CD1c-positive myeloid dendritic cell (primary cell): ENCODE results near the gene CDT1.

Source experiments
- DNase-seq: peaks from one replicate; pipeline ENCODE4 v3.0.0-alpha.2; 2016; ENCODE audit errors: extremely low spot score

Gene CDT1

DNA sequence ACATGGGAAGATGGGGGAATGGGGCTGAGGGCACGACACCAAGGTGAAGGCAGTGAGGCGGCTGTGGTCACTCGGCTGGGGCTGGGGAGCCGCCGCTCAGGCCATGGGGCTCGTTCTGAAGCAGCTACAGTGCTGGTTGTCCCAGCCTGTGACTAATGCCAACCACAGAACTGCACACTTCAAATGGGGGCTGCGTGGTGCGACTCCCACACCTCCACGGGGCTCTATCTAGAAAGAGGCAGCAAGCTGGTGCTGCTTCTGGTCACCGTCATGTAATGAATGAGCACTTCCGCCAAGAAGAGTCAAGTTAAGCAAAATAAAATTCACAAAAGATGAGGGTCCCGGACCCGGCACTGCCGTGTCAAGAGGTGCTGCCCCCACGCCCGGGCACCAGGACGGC lies 33.2 kb downstream of the CDT1 start:
- no peak for DNase-seq

DNA sequence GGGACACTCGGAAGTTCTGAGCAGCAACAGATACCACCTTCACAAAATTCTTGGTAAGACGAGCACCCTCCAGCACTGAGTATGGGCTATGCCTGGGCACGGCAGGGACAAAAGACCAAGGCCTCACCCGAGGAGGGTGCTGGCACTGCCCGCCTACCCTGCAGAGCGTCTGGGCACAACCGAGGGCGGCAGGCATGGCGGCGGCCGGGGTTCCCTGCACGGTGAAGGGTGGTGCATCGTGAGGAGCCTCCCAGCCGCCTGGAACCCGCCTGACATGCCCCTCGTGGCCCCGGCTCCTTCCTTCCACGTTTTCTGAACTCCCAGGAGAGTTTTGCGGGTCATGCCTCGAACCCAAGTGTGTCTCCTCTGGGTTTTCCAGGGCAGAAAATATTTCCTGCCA lies 34.2 kb downstream of the CDT1 start:
- DNase-seq, result no peak

DNA sequence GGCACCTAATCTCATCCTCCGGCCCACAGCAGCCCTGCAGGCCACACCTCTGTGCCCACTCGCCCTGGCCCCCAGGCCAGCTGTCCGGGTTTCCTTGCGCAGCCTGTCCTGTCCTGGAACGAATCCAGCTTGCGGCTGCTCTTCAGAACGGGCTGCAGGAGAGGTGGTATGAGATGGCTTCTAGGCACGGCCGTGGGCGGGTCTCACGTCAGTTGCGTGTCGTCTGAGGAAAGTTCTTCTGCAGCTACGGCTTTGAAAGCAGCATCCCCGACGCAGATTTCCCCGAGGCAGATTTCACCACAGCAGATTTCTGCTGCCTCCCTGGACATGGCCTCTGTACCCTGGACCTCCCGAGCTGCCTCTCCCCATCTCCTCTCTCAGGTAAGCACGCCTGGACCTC lies 35.0 kb downstream of the CDT1 start:
- DNase-seq, result no peak

DNA sequence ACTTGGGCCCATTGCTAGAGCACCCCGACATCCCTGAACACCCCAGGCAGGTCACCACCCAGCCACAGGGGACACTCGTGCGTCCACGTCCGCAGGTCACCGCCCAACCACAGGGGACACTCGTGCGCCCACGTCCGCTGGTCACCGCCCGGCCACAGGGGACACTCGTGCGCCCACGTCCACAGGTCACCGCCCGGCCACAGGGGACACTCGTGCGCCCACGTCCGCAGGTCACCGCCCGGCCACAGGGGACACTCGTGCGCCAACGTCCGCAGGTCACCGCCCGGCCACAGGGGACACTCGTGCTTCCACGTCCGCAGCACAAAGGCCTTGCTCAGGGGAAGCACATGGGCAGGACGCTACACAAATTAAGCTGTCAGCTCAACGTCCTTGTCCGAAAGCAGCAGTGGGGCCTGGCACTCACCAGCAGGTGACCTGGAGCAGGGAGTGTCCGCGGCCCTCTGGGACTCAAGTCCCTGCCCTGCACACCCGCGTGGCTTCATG lies 35.5 kb downstream of the CDT1 start:
- no peak for DNase-seq

DNA sequence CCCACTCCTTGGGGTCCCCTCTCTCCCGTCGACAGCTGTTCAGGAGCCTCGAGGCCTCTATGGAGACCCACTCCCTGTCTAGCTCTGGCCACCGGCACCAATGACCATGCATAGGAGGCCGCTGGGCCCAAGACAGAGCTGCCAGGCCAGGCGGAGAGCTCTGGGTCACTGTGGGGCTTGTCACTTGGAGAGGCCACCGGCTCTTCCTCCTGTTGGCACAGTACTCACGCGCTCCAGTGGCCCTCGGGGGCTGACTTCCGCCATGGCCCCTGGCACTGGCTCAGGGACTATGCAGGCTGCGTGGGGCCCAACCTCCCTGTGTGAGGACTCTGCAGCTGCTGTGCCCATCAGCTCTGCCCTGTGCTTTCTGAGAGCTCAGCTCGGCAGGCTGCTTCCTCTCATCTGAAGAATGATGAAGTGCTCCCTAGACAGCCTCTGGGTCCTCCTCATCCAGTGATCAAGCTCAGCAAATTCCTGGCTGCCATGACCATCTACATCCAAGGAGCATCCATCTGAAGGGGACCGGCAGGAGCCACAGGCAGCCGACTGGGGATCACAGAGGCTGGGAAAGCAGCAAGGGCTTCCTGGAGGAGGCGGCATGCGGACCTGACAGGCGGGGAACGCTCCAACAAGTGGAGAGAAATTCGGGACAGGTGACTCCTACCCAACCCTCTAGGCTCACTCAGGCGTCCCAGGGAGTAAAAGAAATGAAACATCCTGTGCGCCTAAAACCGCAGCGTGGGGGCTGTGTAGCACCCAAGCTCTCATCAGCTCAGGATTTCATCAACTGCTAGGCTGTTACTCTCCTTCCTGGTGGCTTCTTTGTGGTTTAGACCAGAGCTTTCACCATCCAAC lies 36.4 kb downstream of the CDT1 start:
- DNase-seq, result peak; percentile 18

DNA sequence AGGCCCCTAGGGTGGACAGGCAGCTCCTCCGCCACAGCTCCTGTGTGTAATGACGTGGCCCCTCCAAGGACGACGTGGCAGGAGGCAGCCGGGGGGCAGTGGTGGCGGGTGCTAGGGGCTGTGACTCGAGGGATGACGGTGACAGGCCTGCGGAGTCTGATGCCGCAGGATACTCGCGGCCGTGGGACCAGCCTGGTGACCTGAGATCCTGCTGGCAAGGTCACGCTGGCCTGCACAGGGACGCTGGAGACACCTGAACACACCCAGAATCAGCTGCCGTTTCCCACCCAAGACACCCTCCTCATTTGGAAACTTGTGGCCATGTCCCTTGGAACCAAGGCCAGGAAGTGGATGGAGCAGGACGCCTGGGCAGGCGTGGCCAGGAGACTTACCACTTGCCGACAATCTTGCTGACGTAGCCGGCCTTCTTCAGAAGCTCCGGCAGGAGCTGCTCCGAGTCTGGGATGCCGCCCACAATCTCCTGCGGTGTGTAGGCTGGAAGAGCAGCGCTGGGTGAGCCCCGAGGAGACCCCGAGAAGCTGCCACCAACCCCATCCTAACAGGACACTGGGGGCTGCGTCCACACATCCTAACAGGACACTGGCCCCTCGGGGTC lies 37.1 kb downstream of the CDT1 start:
- no peak for DNase-seq

DNA sequence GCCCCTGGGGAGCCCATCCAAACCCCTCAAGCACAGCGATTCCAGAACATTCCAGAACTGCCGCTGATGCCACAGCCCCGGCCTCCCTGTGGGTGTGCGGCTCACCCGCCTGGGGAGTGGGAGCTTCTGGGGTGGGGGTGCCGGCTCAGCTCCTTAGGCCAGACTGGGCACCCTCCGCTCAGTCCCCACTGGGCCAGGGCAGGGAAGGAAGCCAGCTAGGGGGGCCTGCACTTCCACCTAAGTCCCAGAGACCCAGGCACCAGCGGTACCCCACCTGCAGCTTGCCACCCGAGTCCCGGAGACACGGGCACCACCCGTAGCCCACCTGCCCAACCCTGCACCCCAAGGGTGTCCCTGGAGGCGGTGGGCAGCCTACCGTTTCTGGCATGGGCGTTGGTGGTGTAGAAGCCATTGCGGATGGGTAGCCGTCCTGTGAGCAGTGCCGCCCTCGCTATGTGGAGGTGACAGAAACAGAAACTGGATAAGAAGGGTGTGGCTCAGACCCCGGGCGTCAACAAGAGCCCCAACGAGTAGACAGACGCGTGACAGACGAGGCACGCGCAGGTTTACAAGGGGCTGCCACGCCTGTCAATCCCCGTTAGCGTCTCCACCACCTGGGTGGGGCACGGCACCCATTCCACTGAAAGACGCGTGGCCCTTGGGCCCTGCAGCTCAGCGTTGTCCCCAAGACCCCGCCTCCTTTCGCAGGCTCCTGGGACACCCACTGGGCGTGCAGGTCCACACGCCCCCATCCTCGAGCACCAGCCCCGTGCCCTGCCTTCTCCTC lies 38.1 kb downstream of the CDT1 start:
- DNase-seq, result no peak

DNA sequence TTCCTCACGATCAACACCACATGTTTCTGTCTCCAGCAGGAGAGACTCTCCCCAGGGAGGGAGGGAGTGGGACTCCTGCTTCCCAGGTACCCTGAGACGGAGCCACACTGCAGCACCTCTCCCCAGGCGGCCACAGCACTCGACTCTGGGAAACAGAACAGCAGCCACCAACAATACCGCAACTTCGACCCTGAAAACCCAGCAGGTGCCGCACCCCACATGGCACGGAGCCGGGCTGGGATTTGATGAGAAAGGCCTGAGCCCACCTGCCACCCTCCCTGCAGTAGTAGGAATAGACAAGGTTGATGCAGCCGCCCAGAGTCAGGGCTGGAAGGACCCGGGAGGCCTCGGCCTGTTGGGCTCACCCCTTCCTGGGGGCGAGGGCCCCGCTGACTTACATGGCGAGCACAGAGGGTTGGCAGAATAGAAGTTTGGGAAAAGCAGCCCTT lies 38.7 kb downstream of the CDT1 start:
- DNase-seq, result no peak

DNA sequence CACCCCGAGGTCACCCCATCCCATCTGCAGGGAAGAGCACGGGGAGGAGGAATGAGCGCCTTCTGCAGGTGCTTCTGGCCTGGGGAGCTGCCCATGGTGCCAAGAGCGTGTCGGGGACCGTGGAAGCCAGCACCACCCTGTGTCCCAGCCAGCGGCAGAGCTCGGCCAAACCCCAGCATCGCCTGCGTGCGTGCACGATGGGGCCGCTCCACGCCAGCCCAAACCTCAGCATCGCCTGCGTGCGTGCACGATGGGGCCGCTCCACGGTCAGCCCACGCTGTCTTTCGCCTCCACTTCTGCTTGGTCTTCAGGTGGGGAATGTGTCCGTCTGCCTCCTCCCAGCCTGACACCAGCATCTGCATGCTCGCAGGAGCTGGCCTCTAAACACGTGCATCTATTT lies 39.2 kb downstream of the CDT1 start:
- no peak for DNase-seq

DNA sequence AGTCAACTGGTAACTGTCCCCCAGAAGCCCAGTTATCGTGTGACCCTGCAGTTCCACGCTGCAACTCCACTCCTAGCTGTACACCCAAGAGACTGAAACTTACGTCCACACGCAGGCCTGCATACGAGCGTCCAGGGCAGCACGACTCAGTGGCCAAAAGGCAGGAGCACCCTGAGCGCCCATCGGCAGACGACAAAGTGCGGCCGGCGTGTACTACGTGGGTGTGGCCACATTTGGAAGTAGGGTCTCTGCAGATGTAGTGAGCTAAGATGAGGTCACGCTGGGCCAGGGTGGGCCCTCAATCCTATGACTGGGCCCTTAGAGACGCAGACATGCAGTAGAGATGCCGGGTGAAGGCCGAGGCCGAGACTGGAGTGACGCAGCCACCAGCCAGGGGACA lies 39.7 kb downstream of the CDT1 start:
- DNase-seq, result no peak

DNA sequence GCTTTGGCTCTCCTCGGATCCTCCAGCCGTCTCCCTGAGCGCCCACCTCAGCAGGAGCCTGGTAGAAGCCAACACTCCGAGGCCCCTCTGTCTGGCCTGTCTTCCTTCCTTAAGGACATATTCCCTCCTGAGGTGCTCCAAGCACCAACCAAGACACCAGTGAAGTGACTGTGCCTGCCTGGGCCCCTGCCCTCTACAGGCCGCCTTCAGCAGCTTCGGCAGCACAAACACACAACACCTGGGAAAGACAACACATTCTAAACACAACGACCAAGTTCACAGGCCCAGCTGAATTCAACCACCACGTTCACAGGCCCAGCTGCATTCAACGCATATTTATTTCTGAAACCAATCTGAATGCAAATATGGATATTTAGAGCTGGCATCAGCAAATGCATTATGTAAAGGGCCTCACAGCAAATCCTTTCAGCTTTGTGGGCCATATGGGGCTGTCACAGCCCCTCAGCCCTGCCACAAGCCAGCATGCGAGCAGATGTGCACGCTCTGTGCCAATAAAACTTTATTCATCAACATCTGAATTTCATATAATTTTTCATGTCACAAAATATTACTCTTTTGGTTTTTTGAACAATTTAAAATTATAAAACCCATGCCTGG lies 40.9 kb downstream of the CDT1 start:
- no peak for DNase-seq

DNA sequence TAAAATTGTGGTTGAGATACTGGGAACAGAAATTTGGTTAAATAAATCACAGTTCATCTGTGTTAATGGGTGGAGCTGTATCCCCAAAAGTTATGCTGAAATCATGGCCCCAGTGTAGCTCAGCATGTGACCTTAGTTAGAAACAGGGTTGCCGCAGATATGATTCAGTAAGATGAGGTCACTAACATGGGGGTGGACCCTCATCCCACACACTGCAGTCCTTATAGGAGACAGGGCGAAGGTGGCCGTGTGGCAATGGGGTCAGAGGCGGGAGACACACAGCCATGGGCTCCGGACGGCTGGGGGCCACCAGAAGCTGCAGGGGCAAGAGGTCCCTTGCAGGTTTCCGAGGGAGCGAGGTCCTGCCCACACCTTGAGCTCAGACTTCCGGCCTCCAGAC lies 42.5 kb downstream of the CDT1 start:
- peak; percentile 90 for DNase-seq

DNA sequence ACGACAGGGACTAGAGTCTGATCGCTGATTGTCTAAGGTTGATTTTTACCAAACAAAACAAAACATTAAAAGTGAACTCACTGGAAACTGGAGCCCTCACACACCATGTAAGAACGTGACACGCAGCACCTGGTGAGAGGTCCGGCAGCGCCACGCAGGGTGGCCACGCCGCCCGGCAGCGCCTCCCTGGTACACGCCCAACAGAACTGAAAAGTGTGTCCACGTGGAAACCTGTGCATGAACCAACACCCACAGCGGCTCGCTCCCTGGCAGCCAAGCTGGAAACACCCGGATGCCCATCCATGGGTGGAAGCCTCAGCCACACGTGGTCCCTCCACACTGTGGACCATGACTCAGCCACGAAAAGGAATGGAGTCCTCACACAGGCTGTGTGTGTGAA lies 44.1 kb downstream of the CDT1 start:
- DNase-seq, result no peak

DNA sequence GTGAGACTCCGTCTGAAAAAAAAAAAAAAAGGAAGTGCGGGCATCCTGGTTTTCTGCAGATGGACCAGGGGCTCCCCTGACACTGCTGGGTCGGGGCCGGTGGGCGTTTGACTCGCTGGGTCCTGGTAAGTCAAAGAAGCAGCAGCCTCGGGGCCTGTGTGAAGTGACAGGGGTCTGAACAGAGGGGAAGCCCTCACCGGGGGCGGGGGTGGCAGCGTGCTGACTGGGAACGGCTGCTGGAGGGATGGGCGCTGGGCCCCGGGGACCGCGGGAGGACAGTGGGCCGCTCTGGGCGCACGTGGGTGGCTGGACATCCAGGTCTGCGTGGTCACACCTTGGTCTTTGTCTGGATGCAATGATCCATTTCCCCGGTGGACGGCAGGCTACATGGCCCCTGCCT lies 45.0 kb downstream of the CDT1 start:
- DNase-seq, result no peak

DNA sequence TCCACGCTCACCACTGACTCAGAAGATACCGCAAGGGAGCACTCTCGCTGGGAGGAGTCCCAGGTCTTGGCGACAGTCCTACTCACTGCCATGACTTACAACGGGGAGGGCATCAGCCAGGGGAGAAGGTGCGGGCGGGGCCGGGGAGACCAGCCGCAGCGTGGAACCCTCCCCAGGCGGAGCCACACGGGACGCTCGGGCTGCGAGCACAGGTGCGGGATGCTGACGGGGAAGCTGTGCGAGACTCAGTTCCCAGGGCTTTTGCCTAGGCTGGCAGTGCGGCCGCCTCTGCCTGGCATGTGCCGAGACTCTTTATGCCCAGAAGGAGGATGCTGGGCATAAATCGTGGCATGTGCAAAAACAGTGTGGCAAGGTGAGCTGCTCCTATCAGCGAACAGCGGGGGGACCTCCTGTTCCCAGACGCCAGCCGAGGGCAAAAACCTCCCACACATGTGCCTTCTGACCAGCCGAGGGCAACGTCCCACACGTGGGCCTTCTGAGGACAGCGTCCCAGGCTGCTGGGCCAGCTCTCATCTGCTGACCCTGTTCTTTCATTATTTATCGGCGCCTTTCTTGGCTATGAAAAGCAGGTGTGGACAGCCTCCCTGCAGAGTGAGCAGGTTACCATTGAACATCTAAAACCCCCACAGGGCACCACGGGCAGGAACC lies 47.1 kb downstream of the CDT1 start:
- no peak for DNase-seq

DNA sequence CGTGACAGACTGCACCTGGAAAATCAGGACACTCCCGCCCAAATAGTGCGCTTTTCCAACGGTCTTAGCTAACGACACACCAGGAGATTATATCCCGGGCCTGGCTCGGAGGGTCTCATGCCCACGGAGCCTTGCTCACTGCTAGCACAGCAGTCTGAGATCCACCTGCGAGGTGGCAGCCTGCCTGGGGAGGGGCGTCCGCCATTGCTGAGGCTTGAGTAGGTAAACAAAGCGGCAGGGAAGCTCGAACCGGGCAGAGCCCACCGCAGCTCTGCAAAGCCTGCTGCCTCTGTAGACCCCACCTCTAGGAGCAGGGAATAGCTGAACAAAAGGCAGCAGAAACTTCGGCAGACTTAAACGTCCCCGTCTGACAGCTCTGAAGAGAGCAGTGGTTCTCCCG lies 48.0 kb downstream of the CDT1 start:
- no peak for DNase-seq

DNA sequence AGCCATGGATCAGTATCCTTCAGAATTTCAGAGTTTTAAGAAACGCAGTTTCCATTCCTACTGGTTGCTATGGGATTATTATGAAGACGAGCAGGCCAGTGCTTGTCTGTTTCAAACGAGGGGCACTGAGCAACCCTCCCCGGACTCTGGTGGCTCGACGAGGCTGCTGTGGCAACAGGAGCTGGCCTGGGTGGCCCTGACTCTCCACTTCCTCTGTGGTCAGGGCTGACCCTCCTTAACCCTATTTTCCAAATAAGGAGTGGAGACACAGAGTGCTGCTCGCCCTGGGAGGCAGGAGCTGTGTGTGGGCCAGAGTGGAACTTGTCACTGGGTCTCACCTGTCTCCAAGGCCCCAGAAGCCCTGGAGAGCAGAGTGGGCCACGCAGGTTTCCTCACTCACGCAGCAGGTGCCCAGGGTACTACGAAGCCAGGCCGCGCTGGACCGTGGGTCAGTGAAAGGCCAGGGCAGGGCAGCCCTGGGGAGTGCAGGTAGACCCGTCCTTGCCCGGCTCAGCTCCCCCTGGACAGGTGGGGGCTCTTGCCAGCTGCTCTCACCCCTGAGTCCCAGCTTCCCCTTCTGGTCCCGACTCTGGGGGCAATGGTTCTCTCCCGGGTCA lies 49.8 kb downstream of the CDT1 start:
- peak; percentile 70 for DNase-seq

DNA sequence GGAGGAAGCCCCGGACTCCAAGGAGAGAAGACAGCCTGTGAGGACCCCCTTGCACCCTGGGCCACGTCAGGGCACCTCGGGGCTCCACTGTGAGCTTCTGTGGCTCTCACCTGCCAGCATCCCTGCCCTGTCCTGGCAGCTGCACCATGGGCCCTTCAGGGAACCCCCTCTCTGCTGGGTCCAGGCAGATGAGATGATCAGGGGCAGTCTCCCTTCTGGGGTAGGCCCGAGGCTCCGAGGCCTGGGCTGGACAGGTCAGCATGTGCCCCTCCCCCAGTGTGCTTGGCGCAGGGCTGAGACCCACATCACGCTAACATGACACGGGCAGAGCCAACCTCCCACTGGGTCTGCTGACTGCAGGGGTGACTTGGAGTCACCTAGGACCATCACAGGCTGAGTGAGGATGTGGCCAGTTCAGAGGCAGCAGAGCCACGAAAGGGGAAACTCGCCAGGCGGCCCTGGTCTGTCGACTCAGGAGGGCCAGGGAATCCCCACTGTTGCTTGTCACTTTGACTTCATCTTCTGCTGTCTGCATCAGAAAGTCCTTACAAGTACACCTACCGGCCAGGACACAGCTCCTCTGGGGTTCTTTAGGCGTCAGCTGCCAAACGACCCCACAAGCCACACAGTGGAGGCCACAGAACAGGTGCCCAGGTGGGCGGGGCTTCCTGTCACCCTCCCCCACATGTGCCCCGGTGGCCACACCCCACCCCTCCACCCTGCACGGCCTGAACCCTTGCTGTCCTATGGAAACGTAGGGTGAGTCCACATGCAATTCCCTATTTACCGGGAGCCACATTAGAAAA lies 50.9 kb downstream of the CDT1 start:
- peak; percentile 86 for DNase-seq

DNA sequence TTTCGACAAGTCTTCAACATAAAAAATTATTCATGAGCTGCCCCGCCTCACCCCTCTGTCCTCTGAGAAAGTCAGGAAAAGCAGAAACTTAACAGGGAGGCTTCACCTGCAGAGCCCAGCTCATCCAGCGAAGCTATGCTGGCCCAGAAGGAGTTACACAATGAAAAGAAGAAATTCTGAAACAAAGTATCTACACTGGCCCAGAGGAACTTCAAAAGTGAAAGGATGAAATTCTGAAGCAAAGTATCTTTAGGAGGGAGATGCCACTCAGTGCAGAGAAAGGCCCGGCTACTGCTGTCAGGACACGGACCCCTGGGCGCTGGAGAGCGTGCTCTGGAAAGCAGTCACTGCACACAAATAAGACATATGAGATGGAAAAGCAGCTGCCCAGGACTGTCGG lies 51.6 kb downstream of the CDT1 start:
- peak; percentile 53 for DNase-seq

DNA sequence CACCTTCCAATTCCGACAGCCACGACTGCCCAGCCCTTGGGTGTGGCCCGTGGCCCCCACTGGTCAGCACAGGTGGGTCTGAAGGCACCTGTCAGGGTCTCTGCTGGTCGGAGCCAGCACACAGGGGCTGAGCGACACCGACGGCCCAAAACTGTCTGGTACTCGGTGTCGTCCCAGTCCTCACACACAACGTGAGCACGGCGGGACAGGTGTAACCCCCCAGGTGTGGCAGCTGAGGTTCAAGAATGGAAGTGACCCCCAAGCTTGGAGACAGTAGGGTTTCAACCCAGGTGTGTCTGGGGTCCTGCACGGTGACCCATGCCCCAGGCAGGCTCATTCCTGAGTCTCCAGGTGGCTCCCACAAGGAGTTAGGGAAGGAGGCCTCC lies 52.1 kb downstream of the CDT1 start:
- DNase-seq, result no peak
